GM18520 (cell line): ENCODE results near the gene IGLL1.
"Not testable (repeated sequence)": the region's sequence is repeated elsewhere in the genome, so short reads cannot be mapped to it uniquely, and the experiment has no call there.

ENCODE experiments used
- ATAC-seq: cut with Tn5 transposase; IDR thresholded peaks from one replicate; pipeline ENCODE4 v1.9.1; 2021; ENCODE audit not compliant: unreplicated experiment

IGLL1 gene

GRCh38 chr22:23591846-23592245 lies 11.8 kb upstream of the IGLL1 start:
- no peak for ATAC-seq

GRCh38 chr22:23591201-23591791 lies 11.2 kb upstream of the IGLL1 start:
- no peak for ATAC-seq

- ATAC-seq: no peak
These were observed 3.7 kb upstream of the IGLL1 start for GRCh38 chr22:23583836-23584235.

GRCh38 chr22:23583153-23583552 lies 3.1 kb upstream of the IGLL1 start:
- ATAC-seq: no peak

- ATAC-seq: no peak
These were observed 1.2 kb upstream of the IGLL1 start for GRCh38 chr22:23581260-23581650.

GRCh38 chr22:23580576-23581259 lies 628 bp upstream of the IGLL1 start:
- ATAC-seq: no peak

- no peak for ATAC-seq
These were observed 810 bp downstream of the IGLL1 start for GRCh38 chr22:23579280-23579679.

- ATAC-seq: no peak
These were observed 1.8 kb downstream of the IGLL1 start for GRCh38 chr22:23578306-23578705.

GRCh38 chr22:23576681-23577080 lies 3.4 kb downstream of the IGLL1 start:
- no peak for ATAC-seq

- no peak for ATAC-seq
These were observed 4.5 kb downstream of the IGLL1 start for GRCh38 chr22:23575601-23576000.

GRCh38 chr22:23574877-23575276 lies 5.2 kb downstream of the IGLL1 start:
- no peak for ATAC-seq

- no peak for ATAC-seq
These were observed 5.7 kb downstream of the IGLL1 start for GRCh38 chr22:23574371-23574811.

- ATAC-seq: not testable (repeated sequence)
These were observed 6.3 kb downstream of the IGLL1 start for GRCh38 chr22:23573701-23574235.

GRCh38 chr22:23573106-23573505 lies 7.0 kb downstream of the IGLL1 start:
- ATAC-seq: not testable (repeated sequence)

GRCh38 chr22:23571486-23571885 lies 8.6 kb downstream of the IGLL1 start:
- ATAC-seq: no peak

- ATAC-seq: no peak
These were observed 9.4 kb downstream of the IGLL1 start for GRCh38 chr22:23570681-23571080.

GRCh38 chr22:23569716-23570115 lies 10.4 kb downstream of the IGLL1 start:
- no peak for ATAC-seq

GRCh38 chr22:23569291-23569690 lies 10.8 kb downstream of the IGLL1 start:
- ATAC-seq: no peak

- ATAC-seq: no peak
These were observed 13.2 kb downstream of the IGLL1 start for GRCh38 chr22:23566705-23567475.

GRCh38 chr22:23565915-23566704 lies 14.0 kb downstream of the IGLL1 start:
- no peak for ATAC-seq

- ATAC-seq: no peak
These were observed 14.7 kb downstream of the IGLL1 start for GRCh38 chr22:23565305-23565914.
